Mononuclear cell (primary cell): ENCODE results near the gene BOC. TPM values are rescaled to one million over a fixed set of nuclear protein-coding genes. Genes with fewer than 3 reads are reported as not detected.

ENCODE experiments used
- H3K27me3 ChIP-seq: 2 replicates; pipeline ENCODE4 v1.6.0; 2011; ENCODE audit warnings: low read length, control low read depth; ENCODE audit not compliant: insufficient read depth
- H3K4me1 ChIP-seq: 2 replicates; pipeline ENCODE4 v1.5.1; 2011; ENCODE audit warnings: mild to moderate bottlenecking, low read length, control low read depth; ENCODE audit not compliant: insufficient read depth
- H3K4me3 ChIP-seq: 2 replicates; pipeline ENCODE4 v1.5.1; 2011; ENCODE audit warnings: mild to moderate bottlenecking, low read length, moderate library complexity
- H3K9me3 ChIP-seq: 2 replicates; pipeline ENCODE4 v1.5.1; 2011; ENCODE audit warnings: low read depth, mild to moderate bottlenecking, control low read depth, low read length
- total RNA-seq: library from RNA; depleted of rRNA; stranded (reverse); fragments of >200 nt; gene quantifications from one replicate; pipeline ENCODE4 v1.2.3, GENCODE V29; 2012

Gene BOC
- total RNA-seq, 1 donor = not detected

- Histone ChIP-seq H3K4me3 (no peak overlapping the region), H3K27me3 (no peaks in the 10 kb centered on the region), H3K4me1 (peaks cover 5% of the 10 kb centered on the region), H3K9me3 (no peaks in the 10 kb centered on the region)
Observed at GRCh38 chr3:113286524-113286923, 75.2 kb downstream of the BOC start.

DNA sequence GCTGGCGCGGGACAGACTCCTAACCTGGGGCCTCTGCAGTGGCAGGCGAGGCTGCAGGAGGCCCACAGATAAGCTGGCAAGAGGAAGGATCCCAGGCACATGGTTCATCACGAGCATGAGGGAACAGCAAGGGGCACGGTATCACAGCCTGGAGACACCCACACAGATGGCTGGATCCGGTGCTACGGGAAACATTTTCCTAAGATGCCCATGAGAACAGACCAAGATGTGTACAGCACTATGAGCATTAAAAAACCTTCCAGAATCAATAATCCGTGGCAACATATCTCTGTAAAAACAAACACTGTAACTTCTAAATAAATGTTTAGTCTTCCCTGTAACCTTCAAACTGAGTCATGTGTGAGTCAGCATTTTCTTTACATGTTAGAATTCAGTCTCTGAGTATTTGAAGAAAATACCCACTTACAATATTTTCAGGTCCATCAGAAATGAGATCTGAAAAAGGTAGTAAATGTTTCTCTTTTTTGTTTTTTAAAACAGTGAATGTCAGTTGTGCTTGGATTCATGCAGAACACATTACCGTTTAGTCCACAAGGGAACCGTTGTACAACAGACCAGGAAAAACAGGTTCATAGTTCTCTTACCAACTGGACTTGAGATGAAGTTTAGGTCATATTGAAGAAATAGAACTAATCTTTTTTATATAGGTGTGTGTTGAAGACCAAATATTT is 75.9 kb downstream of the BOC start:
- H3K4me3 ChIP-seq = no peak overlapping the region

GRCh38 chr3:113287803-113288648 is 76.7 kb downstream of the BOC start:
- H3K9me3 ChIP-seq = no peaks in the 10 kb centered on the region
- H3K27me3 ChIP-seq = no peaks in the 10 kb centered on the region
- H3K4me3 ChIP-seq = no peak overlapping the region
- H3K4me1 ChIP-seq = peaks cover 5% of the 10 kb centered on the region

More for the DNA sequence above, 75.9 kb downstream of the BOC start:
- no peaks in the 10 kb centered on the region for H3K27me3 ChIP-seq
- H3K9me3 ChIP-seq = no peaks in the 10 kb centered on the region
- peaks cover 5% of the 10 kb centered on the region for H3K4me1 ChIP-seq

- Histone ChIP-seq H3K27me3 (no peaks in the 10 kb centered on the region), H3K4me1 (peaks cover 5% of the 10 kb centered on the region), H3K4me3 (no peak overlapping the region), H3K9me3 (no peaks in the 10 kb centered on the region)
Observed at GRCh38 chr3:113288881-113289280, 77.5 kb downstream of the BOC start.

DNA sequence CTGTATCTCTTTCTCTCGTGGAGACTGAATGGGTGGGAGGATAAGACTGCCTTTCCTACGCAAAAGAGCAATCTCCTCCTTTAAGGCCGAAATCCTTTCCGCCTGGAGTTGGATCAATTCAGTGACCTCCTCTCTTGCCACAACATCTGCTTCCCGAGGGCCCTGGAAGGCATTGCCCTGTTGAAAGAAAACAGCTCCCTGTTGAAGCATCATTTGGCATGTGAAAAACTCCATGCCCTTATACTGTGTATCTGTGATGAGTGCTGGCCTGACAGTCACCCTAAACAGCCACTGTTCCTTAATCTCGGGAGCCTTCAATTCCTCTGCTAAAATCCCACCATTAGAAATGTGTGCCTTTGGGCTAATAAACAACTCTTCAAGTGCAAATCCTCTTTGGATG is 80.2 kb downstream of the BOC start:
- no peaks in the 10 kb centered on the region for H3K9me3 ChIP-seq
- H3K4me3 ChIP-seq = no peak overlapping the region
- H3K4me1 ChIP-seq = peaks cover 5% of the 10 kb centered on the region
- no peaks in the 10 kb centered on the region for H3K27me3 ChIP-seq

GRCh38 chr3:113292933-113293332 is 81.6 kb downstream of the BOC start:
- Histone ChIP-seq H3K4me3 (no peak overlapping the region), H3K27me3 (no peaks in the 10 kb centered on the region), H3K4me1 (no peaks in the 10 kb centered on the region), H3K9me3 (no peaks in the 10 kb centered on the region)

- Histone ChIP-seq H3K4me1 (no peaks in the 10 kb centered on the region), H3K27me3 (no peaks in the 10 kb centered on the region), H3K4me3 (no peak overlapping the region), H3K9me3 (no peaks in the 10 kb centered on the region)
Observed at GRCh38 chr3:113293348-113293747, 82.0 kb downstream of the BOC start.

GRCh38 chr3:113295463-113295862 is 84.1 kb downstream of the BOC start:
- no peaks in the 10 kb centered on the region for H3K27me3 ChIP-seq
- no peak overlapping the region for H3K4me3 ChIP-seq
- no peaks in the 10 kb centered on the region for H3K4me1 ChIP-seq
- H3K9me3 ChIP-seq = no peaks in the 10 kb centered on the region

DNA sequence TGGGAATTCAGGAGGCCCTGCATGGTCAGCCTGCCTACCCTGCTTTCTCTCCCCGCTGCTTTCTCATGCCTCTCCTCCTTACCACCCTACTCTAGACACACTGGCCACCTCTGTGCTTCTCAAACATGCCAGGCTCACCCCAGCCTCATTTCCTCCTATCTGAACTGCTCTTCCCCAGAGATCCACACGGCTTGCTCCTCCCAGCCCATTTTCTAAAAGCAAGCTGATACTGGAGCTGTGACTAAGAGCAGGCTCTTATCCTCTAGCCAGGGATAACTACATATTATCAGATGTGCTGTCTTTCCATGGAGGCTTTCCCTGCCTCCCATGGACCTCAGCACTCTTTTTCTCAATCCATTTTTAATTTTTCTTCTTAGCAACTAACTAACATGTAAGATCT is 85.9 kb downstream of the BOC start:
- no peak overlapping the region for H3K4me3 ChIP-seq
- H3K4me1 ChIP-seq = no peaks in the 10 kb centered on the region
- no peaks in the 10 kb centered on the region for H3K27me3 ChIP-seq
- H3K9me3 ChIP-seq = no peaks in the 10 kb centered on the region

DNA sequence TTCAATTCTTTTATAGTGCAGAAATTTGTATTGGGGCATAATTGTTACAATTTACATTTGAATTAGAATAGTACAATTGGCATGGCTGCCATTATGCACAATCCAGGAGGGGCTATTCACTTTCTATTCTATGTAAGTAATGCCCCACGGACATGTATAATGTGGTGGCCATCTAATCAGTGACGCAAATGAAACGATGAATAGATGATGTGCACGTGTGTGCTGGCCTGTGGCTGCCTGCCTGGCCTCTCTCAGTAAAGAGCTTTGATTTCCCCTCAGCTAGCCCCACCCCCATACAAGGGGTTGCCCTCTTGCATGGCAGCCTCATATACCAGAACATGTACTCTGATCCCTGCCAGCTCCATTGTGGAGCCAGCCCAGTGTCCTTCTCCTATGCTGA is 86.5 kb downstream of the BOC start:
- no peaks in the 10 kb centered on the region for H3K27me3 ChIP-seq
- H3K4me1 ChIP-seq = no peaks in the 10 kb centered on the region
- H3K9me3 ChIP-seq = no peaks in the 10 kb centered on the region
- H3K4me3 ChIP-seq = no peak overlapping the region

GRCh38 chr3:113300596-113300995 is 89.2 kb downstream of the BOC start:
- H3K4me1 ChIP-seq = no peaks in the 10 kb centered on the region
- no peaks in the 10 kb centered on the region for H3K9me3 ChIP-seq
- no peaks in the 10 kb centered on the region for H3K27me3 ChIP-seq
- H3K4me3 ChIP-seq = no peak overlapping the region

GRCh38 chr3:113304102-113304501 is 92.7 kb downstream of the BOC start:
- H3K4me1 ChIP-seq = no peaks in the 10 kb centered on the region
- H3K27me3 ChIP-seq = no peaks in the 10 kb centered on the region
- H3K9me3 ChIP-seq = no peaks in the 10 kb centered on the region
- H3K4me3 ChIP-seq = no peak overlapping the region

- Histone ChIP-seq H3K27me3 (no peaks in the 10 kb centered on the region), H3K9me3 (no peaks in the 10 kb centered on the region)
Observed at GRCh38 chr3:113304856-113305540, 93.6 kb downstream of the BOC start.

DNA sequence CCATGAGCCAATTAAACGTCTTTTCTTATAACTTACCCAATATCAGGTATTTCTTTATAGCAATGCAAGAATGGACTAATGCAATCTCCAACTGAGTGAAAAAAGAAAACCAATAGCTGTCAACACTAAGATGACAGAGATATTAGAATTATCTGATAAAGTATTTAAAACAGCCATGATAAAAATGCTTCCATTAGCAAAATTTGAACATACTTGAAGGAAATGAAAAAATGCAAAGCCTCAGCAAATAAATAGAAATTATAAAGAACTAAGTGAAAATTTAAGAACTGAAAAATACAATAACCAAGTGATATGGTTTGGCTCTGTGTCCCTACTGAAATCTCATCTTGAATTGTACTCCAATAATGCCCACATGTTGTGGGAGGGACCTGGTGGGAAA is 99.6 kb downstream of the BOC start:
- H3K4me1 ChIP-seq = no peaks in the 10 kb centered on the region
- no peak overlapping the region for H3K4me3 ChIP-seq
- H3K9me3 ChIP-seq = peaks cover 21% of the 10 kb centered on the region
- no peaks in the 10 kb centered on the region for H3K27me3 ChIP-seq

More at GRCh38 chr3:113304856-113305540, 93.6 kb downstream of the BOC start:
- H3K4me3 ChIP-seq = no peak overlapping the region
- no peaks in the 10 kb centered on the region for H3K4me1 ChIP-seq

DNA sequence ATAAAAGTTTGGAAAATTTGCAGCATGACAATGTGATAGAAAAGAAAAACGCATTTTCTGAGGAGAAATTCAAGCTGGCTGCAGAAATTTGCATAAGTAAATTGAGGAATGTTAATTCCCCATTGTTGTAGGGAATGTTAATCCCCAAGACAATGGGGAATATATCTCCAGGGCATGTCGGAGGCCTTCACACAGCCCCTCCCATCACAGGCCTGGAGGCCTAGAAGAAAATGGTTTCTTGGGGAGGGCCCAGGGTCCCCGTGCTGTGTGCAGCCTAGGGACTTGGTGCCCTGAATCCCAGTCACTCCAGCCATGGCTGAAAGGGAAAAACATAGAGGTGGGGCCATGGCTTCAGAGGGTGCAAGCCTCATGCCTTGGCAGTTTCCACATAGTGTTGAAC is 101.1 kb downstream of the BOC start:
- Histone ChIP-seq H3K9me3 (peaks cover 25% of the 10 kb centered on the region), H3K27me3 (no peaks in the 10 kb centered on the region), H3K4me1 (no peaks in the 10 kb centered on the region), H3K4me3 (no peak overlapping the region)
